Measurements from ENCODE around the gene EPHA8. TPM values are rescaled to one million over a fixed set of nuclear protein-coding genes. Genes with fewer than 3 reads are reported as not detected.

Gene EPHA8
- total and polyA plus RNA-seq, 2 of the 13 experiments (the other 11 are each of a cell fraction or from before 2014, with no cell fraction given), result not detected

- TF ChIP-seq, protein P1, sequence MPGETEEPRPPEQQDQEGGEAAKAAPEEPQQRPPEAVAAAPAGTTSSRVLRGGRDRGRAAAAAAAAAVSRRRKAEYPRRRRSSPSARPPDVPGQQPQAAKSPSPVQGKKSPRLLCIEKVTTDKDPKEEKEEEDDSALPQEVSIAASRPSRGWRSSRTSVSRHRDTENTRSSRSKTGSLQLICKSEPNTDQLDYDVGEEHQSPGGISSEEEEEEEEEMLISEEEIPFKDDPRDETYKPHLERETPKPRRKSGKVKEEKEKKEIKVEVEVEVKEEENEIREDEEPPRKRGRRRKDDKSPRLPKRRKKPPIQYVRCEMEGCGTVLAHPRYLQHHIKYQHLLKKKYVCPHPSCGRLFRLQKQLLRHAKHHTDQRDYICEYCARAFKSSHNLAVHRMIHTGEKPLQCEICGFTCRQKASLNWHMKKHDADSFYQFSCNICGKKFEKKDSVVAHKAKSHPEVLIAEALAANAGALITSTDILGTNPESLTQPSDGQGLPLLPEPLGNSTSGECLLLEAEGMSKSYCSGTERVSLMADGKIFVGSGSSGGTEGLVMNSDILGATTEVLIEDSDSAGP (CRISPR knock-in tag; IDR thresholded peaks at IDR 0.05; ENCODE audit: borderline replicate concordance), result no peak
- TF ChIP-seq ZBTB43 (CRISPR knock-in tag; conservative IDR thresholded peaks at IDR 0.05) (no peak), KDM5A (IDR thresholded peaks at IDR 0.05; ENCODE audit: borderline replicate concordance, low read length) (no peak), REL (CRISPR knock-in tag; conservative IDR thresholded peaks at IDR 0.05) (no peak), WIZ (CRISPR knock-in tag; IDR thresholded peaks at IDR 0.05) (no peak), ZNF326 (CRISPR knock-in tag; IDR thresholded peaks at IDR 0.05; ENCODE audit: borderline replicate concordance) (no peak), THAP9 (CRISPR knock-in tag; IDR thresholded peaks at IDR 0.05; ENCODE audit: borderline replicate concordance) (no peak), ARID2 (CRISPR knock-in tag; IDR thresholded peaks at IDR 0.05; ENCODE audit: borderline replicate concordance) (no peak), ZNF790 (CRISPR knock-in tag; IDR thresholded peaks at IDR 0.05; ENCODE audit: borderline replicate concordance) (no peak)
- TF ChIP-seq, protein P2, sequence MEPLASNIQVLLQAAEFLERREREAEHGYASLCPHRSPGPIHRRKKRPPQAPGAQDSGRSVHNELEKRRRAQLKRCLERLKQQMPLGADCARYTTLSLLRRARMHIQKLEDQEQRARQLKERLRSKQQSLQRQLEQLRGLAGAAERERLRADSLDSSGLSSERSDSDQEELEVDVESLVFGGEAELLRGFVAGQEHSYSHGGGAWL (CRISPR knock-in tag; IDR thresholded peaks at IDR 0.05), result no peak
Measured at GRCh38 chr1:22525646-22526045, 37.6 kb upstream of the EPHA8 start (continued).
